HG03159 (cell line): ENCODE measurements around the gene TSHZ1.

Experiments
- ATAC-seq: cut with Tn5 transposase; IDR thresholded peaks from one replicate; pipeline ENCODE4 v1.9.1; 2021; ENCODE audit warnings: mild to moderate bottlenecking, moderate library complexity; ENCODE audit not compliant: unreplicated experiment

Gene TSHZ1

DNA sequence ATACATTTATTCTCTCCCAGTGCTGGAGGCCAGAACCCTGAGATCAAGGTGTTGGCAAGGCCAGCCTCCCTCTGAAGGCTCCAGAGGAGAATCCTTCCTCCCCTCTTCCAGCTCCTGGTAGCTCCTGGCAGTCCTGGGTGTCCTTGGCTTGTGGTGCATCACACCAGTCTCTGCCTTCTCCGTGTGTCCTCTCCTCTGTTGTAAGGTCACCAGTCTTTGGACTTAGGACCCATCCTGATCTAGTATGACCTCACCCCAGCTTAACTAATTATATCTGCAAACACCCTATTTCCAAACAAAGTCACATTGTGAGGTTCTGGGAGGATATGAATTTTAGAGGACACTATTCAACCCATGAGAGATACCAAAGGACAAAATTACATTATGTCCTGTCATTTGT is 31.1 kb downstream of the TSHZ1 start:
- ATAC-seq: no peak

DNA sequence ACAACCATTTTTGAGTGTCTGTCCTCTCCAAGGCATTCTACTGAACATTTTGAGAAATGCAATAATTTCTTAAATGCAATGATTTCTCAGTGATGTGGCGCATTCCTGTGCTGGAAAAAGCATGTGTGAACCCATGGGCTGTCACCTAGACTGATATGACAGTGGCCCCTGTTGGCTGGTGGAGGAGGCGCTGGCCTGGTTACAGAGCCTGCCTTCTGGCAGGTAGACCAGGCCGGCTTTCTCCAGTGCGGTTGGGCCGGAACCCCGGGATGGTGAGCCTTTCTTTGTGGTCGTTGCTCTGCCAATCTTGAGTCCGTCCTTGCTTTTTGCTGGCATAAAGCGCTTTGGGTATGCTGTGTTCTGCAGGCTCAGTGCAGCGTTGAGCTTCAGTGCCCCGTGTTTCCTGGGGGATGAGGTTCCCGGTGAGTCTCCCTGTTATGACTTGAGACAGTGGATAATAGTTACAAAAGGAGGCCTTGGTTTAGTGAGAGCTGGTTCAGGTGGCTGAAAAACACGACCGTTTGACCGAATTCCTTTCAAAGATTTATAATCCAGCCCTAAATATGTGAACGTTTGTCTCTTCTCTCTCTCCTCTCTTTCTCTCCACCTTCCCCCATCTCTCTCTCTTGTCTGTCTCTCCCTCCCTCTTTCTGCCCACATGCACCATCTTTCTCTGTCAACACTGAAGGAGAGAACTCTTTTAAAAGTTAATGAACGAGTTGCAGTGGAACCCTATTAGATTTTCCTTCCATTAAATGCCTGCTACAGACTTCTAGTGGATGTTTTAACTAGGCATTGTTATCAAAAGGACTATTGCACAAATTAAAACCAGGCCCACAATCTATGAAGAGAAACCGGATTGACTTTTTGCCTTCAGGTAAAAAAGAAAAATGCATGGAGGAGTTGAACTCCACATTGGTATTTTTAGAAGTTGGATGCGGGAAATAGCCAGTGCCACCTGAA is 34.0 kb downstream of the TSHZ1 start:
- no peak for ATAC-seq

DNA sequence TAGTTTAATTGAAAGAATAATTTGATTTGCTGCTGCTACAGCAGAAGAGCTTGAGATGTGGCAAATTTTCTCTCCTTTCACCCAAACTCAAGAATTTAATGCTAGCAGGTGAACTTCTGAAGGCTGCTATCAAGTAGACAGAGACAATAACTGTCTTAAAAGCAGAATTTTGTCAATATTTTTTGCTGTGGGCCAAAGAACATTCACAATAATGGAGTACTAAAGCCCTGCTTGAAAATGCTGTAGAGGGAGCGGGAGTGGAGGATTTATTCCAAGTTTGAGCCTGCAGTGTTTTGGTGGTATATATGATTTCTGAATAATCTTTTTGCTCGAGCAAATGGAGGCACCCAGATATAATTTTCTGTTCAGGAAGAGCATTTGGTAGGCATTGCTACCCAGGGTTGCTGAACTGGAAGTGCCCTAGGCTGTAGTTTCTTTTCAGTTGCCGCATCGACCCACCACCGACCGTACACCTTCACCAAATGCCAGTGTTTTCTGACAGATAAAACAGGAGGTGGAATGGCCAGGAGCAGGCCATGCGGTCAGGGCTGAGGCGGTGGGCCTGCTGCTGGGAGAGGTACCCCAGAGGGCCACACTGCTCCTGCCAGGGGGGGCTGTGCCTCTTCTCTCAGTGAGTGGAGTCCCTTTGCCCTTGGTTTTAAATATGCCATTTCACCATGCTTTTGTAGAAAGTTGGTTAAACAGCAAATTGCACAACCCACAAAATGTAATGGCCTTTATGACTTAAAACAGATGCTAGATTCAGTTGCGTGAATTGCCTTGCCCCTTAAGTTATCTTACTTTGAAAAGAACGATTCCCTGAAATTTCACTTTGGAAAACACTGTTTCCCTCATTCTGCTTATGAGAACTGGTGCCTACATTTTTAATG is 36.4 kb downstream of the TSHZ1 start:
- ATAC-seq: no peak

DNA sequence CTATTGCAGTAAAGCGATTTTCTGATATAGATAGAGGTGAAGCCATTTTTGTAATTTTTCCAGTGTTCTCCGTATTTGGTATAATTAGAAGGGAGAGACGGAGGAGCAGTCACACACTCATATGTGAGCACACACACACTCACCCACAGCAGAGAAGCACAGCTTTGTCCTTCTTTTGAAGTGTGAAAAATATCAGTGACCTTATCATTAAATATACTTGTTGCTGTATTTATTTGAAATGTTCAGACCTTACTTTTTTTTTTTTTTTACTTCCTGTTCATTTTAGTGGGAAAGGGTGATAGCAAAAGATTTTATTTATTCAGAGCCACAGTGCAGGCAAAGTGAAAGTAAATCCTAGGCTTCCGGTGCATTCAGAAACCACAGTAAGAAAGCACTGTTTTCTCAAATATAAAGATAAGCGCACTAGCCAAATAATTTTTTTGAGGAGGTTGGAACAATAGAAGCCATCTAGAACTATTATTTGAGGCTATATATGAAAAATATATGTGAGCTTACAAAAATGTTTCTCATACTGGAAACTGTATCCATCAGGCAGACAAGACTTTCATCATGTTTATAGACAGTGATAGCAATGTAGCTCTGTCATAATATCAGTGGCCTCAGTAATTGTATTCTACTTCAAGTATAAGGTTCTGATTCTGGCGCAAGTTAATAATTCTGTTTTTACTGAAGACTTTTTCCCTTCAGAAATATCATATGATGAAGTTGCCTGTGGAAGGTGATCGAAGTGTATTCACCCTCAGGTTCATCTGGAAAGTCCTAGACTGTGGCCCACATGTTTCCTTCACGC is 37.2 kb downstream of the TSHZ1 start:
- ATAC-seq: peak; percentile 43

DNA sequence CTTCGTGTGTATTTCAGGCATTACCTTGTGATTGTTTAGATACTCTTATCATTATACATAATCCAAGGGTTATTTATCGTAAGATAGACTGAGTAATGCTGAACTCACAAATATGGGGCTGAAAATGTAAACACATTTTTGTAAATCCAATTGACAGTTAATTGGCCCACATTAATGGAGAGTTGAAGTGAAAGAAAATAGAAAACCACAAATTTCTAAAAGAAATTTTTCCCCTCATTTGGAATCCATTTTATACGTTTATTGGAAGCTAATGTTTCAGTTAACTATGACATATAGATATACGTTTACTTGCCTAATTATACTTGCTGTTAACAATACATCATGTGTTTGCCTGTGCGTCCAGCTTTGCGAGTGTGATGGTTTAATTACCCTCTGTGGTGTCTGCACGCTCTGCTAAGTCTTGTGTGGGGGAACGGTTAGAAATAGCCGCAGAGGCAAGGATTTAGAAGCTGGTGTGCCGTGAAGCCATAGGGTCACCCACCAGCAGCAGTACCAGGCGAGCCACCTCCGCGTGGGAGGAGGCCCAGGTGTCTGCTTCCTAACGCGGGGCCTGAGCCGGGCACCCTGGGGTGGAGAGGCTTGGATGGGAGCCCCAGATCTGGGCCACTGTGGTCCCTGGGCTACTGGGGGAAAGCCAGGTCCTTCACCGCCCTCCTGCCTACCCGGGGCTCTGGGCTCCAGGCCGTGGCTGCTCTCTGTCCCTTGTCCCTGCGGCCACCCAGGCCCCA is 38.0 kb downstream of the TSHZ1 start:
- no peak for ATAC-seq

DNA sequence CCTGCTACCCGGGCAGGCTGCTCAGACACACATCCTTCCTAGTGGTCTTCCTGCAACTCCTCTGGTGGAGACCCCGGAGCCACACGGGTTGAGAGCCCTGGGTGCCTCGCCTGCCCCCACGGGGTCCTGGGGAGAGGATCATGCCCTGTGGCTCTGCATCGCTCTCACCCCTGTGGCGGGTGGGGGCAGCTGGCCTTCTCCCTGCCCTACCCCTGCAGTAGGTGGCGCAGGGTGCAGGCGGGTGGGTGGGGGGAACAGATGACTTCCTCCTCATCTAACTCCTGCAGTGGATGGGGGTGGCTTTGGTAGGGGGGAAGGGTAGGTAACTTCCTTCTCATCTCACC is 38.5 kb downstream of the TSHZ1 start:
- ATAC-seq: no peak

DNA sequence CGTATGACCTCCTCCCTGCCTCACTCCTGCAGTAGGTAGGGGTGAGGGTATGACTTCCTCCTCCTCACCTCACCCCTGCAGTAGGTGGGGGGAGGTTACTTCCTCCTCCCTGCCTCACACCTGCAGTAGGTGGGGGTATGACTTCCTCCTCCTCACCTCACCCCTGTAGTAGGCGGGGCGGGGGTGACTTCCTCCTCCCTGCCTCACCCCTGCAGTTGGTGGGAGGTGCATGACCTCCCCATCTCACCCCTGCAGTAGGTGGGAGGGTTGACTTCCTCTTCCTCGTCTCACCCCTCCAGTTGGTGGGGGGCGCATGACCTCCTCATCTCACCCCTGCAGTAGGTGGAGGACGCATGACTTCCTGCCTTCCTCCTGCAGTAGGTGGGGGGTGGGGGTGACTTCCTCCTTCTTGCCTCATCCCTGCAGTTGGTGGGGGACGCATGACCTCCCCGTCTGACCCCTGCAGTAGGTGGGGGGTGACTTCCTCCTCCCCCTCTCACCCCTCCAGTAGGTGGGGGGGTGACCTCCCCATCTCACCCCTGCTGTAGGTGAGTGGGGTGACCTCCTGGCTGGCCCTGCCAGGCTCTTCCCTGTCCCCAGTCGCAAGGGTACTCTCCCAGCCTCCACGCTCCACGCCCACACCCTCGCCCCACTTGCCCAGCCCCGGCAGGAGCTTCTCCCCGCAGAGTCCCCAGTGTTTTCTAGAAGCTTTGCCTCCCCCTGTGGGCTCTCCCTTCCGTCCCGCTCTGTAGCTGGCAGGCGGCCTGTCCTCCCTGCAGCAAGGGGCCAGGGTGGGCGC is 39.3 kb downstream of the TSHZ1 start:
- no peak for ATAC-seq

DNA sequence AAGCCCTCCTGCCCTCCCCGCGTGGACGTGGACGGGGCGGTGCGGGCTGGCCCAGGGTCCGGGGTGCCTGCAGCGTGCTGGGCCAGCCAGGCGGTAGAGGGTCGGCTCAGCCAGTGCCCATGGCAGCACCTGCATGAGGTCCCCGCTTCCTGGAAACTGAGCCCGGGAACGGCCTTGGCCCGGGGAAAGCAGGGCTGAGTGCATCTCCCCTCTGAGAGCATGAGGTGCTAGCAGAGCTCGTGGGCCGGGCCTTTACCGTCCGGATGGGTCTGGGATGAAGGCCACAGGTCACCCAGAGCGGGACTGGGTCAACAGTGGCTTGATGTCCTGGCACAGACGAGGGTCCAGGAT is 39.8 kb downstream of the TSHZ1 start:
- no peak for ATAC-seq

DNA sequence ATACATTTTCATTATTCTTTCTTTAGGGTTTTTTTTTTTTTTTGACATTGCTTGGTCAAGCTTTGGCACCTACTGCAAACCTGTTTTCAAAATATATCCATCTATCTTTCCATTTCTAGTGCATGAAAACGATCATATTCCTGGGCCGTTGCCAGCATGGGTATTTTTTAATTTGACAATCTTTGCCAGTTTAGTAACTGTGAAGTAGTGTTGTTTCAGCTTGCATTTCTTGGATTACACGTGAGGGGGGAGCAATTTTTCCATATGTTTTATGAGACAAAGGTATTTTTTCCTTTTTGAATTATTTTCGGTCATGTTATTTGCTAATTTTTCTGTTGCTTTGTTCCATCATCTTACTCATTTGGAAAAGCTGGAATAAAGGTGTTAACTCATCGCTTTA is 40.9 kb downstream of the TSHZ1 start:
- ATAC-seq: no peak

DNA sequence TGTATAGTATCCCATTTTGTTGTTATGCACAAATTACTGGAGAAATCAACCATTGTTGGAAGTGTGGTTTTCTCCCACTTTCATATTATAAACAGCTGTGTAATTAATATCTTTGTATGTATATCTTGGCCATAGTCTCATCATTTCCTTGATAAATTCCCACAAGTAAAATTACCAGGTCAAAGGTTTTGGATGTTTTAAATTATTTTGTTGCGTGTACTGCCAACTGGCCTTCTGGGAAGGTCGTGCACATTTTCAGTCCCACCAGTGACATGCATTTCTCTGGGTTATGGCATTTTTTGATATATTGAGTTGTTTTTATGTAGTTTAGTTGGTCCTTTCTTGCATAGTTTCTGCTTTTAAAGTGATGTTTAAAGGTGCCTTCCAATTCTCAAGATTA is 41.5 kb downstream of the TSHZ1 start:
- ATAC-seq: no peak

DNA sequence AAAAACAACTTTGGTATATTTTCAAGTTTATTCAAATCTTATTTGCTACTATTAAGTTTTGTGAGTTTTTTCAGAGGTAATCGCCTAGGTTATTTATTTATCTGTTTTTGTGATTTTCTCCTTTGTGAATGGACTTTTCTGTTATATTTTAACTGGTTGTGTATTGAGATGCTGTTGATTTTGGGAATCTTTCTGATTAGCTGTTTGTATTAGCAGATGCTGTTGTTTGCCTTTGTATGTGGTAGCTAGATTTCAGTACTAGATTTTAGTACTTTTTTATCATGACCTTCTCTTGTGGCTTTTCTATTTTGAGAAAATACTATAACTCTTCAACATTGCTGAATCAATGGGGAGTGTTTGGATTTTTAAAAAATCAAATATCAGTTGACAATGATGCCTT is 42.4 kb downstream of the TSHZ1 start:
- no peak for ATAC-seq

DNA sequence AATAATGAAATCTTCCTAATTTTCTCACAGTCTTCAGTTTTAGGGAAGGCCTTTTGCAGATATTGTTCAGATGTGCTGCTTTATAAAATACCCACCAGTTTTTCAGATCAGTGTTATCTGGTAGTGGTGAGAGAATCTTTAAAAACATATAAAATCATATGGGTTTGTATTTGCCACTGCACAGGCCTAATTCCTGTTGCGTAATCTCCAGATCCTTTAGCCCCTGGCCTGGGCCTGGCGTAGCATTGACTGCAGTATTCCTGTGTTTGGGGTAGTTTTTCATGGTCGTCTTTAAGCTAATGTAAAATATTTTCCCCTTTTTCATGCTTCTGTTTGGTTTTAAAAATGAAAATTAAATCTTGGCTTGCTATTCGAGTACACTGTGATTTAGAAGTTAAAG is 43.2 kb downstream of the TSHZ1 start:
- ATAC-seq: no peak

DNA sequence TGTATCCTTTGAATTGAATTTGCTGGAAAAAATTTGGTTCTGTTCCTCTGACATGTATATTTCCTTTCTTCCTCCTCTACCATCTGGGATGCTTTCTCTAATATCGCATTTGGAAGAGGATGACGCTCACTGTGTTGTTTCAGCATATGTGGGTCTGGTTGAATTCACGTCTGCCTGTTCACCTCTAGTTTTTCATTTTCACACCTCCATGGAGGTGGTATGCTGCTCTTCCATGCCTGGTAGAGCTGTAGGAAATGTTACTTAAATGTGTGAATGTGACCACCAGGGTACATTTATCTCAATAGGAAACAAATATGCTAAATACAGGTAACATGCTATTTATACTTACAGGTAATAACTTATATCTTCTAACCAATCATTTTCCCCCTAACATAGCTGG is 44.5 kb downstream of the TSHZ1 start:
- no peak for ATAC-seq

DNA sequence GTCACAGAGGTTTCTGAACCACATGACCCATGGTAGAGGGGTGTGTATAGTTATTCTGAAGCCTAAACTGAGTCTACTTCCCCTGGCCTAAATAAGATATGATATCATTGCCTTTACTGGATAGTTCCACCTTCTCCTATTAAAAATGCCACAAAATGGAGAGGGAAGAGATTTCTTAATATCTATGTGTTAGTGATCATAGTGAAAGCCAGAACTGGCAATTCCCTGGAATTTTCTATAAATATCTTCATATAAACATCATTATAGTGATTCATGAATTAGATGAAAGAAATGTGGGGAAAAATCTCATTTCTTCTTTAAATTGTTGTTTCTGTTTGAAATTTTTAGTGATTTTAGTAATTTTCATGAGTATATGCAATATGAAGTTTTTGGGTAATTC is 45.8 kb downstream of the TSHZ1 start:
- ATAC-seq: no peak

DNA sequence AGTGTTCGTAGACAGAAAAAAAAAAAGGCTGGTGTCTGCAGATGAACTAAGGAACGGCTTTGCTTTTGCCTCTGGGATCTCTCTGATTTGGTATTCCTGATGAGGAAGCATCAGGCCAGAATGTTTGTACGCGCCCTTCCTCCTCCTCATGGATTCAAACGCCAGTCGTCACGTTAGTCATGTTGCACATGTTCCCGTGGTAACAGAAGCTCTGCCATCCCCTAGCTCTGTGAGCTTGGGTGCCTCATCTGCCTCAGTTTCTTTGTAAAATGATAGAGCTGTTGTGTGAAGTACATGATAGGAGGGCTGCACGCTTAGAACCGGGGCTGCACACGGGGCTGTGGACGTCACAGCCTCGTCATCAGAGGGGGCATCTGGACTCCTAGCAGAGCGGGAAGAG is 47.0 kb downstream of the TSHZ1 start:
- ATAC-seq: no peak

DNA sequence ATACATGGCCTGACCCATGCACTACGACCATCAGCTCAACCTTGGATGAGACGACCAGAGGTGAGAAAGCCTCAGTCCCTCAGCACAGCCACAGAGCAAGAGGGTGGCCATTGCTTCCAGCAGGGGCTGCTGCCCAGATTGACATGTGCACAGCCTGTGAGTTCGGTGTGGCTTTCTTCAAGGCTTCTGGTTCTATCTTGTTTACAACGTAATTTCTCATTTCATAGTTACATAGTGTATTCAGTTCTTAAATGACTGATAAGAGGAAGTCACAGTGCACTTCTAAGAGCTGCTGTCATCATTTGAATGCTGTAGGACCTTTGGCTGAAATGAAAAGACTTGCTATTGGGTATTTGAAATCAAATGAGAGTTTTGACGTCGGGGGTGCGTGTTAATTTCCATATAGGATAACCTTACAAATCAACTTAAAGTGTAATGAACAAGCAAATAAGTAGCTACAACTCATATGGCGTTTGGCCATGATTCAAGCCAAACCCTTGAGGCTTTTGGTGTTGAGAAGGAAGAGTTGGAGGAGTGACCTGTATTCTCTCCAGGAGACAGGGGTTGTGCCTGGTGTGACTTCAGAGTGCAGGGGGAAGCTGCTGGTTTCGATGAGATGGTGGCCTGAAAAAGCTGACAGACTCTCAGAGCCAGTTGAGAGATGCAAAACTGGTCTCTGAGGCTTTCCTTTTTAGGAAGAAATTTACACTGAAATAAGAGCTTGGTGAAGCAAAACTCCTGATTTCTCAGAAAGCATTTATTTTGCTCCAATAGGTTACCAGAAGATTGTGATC is 51.0 kb downstream of the TSHZ1 start:
- ATAC-seq: peak; percentile 96

DNA sequence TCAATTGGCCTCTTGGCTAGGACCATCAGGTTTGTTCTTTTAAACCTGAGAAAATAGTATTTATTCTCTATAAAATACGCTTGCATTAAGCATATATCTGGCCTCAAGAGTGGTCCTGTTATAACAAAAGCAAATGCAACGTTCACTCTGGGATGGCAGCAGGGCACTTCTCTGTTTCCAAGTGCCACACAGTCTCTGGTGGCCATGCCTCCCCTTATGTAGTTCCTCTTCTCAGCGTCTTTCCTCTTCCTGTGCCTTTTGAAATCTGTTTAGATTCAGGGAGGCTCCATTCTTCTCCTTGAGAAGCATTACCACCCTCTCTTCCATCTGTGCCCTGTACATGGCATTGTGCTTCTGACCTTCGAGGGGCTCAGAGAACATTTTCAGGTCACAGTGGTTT is 51.9 kb downstream of the TSHZ1 start:
- no peak for ATAC-seq

DNA sequence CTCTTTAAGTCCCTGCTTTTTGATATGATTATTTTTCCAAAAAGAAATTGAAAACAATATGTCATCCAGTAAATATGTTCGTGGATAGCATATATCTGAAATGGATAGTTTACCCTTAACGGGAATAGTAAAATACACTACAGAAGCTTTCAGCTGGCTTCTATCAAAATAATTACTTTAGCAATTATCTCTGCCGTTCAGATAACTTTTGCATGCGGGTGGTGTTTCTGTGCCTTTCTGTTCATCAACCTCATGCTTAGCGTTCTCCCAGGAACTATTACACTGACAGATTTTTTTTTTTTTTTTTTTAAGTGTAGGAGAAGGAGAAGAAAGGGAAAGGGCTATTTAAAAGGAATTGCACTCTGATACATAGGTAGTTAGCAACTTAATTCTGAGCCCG is 53.6 kb downstream of the TSHZ1 start:
- no peak for ATAC-seq
